ENCODE measurements around the gene FFAR2.
"Not testable (repeated sequence)": the region's sequence is repeated elsewhere in the genome, so short reads cannot be mapped to it uniquely, and the experiment has no call there.

FFAR2 gene

DNA sequence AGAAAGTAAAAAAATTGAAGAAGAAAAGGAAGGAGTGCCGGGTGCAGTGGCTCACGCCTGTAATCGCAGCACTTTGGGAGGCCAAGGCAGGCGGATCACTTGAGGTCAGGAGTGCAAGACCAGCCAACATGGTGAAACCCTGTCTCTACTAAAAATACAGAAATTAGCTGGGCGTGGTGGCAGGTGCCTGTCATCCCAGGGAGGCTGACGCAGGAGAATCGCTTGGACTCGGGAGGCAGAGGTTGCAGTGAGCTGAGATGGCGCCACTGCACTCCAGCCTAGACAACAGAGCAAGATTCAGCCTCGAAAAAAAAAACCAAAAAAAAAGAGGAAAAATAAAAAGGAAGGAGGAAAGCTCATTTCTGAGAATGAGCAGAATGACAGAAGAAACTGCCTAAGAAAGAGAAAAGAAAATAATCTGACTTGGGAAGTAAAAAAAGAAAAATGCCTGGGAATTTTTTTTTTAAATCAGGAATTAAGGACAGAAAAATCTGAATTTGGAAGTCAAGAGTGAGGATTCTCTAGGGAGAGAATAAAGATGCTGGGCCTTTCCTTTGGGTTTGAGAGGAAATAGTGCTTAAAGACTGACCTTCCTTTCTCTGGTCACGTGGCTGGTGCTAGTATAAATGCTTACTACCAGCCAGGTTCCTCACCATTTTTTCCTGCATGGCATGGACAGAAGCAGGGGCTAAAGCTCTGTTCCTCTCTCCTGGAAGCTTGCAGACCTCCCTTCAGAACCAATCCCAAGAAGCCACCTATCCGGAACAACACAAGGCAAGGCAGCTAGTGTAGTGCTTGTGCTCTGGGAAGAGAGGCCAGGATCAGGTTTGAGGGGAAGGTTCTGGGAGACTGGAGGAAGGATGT is at the start of gene FFAR2:
FFAR2 (plus strand) TSS at position 652 of the 864 bp plus-strand sequence. CDS start 1,458 bp downstream, outside the sequence.
- no peak for DNase-seq

GRCh38 chr19:35398570-35398969 is 49.5 kb upstream of the FFAR2 start:
- DNase-seq: no peak

DNA sequence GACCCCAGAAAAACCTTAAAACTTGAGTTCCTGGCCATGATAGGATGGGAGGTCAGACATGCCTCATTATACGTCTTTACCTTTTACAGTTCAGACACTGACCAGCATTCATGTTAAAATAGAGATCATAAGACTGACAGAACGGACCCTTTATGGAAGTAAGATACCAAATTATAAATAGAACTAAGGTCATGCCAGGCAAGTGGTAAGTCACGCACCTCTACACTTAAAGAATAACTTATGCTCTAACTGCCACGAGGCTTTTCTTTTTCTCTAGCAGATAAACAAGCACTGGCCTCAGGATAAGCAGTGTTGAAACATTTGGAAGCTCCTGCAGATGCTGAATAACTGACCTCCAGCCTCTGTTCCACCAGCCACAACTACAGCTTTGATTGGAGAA is 48.8 kb upstream of the FFAR2 start:
- DNase-seq: no peak

DNA sequence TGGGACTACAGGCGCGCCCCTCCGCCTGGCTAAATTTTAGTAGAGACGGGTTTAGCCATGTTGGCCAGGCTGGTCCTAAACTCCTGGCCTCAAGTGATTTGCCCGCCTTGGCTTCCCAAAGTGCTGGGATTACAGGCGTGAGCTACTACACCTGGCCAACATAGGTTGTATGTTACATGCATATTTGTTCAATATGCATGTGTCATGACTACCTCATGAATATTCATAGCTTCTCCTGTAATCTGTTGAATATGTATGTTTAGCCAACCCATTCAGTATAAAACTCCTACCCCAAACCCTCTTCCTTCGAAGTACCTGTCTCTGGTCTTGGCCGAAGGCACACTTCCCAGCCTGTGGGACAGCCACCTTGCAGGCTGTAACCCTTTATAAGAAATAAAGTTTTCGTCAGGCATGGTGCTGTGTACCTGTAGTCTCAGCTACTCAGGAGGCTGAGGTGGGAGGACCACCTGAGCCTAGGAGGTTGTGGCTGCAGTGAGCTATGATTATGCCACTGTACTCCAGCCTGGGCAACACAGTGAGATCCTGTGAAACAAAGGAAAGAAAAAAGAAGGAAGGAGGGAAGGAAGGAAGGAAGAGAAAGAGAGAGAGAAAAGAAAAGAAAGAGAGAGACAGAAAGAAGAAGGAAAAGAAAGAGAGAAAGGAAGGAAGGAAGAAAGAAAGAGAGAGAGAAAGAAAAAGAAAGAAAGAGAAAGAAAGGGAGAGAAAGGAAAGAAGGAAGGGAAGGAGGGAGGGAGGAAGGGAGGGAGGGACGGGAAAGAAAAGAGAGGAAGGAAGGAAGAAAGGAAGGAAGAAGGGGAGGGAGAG is 47.9 kb upstream of the FFAR2 start:
- DNase-seq: no peak

GRCh38 chr19:35400773-35401100 is 47.3 kb upstream of the FFAR2 start:
- no peak for DNase-seq

- DNase-seq: not testable (repeated sequence)
Measured at GRCh38 chr19:35401416-35401815, 46.6 kb upstream of the FFAR2 start.

DNA sequence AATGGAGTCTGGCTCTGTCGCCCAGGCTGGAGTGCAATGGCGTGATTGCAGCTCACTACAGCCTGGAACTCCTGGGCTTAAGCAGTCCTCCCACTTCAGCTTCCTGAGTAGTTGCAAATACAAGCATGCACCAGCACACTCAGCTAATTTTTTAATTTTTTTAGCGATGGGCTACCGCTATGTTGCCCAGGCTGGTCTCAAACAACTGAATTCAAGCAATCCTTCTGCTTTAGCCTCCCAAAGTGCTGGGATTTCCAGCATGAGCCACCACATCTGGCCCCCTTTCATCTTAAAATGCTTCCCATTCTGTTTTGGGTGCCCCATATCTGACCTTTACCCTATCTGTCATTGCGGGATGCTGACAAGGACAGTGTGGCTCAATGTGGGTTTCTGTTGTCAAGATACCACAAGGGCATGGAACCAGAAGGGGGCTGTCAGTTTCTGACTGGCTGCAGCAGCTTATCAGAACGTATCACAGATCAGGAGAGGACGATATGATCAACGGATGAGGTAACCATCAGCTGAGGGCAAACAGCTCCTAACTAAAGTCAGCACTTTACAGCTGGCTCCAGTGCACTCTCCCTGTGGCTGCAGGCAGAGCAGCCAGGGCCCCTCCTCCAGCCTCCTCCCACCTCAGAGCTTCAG is 44.8 kb upstream of the FFAR2 start:
- DNase-seq: no peak

DNA sequence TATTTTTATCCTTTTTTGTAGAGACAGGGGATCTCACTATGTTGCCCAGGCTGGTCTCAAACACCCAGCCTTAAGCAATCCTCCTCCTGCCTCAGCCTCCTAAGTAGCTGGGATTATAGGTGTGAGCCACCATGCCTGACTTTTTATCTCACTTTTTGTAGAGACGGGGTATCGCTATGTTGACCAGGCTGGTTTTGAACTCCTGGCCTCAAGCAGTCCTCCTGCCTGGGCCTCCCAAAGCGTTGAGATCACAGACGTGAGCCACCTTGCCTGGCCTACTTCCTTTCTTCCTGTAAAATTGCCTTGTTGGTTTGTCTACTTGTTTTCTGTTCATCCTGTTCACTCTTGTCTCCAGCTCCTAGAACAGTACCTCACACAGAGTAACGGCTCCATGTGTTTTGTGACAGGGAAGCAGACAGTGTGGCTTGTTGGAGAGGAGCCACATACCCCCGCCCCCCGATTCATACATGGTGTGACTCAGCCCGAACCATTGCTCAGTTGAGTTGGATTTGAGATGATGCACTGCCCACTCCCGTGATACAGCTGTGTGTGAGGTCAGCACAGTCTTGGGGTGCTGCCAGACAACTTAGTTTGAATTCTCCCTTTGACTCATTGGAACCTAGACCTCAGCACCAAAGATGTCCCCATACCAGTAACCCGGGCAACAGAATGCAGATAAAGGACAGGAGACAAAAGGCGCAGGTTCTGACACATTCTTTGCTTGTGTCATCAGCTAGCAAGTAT is 43.0 kb upstream of the FFAR2 start:
- DNase-seq: peak in 4 of 56 donors; percentile 3 to 54 (median 10)

GRCh38 chr19:35407619-35408018 is 40.4 kb upstream of the FFAR2 start:
- DNase-seq: no peak

GRCh38 chr19:35408284-35409171 is 39.5 kb upstream of the FFAR2 start:
- no peak for DNase-seq

DNA sequence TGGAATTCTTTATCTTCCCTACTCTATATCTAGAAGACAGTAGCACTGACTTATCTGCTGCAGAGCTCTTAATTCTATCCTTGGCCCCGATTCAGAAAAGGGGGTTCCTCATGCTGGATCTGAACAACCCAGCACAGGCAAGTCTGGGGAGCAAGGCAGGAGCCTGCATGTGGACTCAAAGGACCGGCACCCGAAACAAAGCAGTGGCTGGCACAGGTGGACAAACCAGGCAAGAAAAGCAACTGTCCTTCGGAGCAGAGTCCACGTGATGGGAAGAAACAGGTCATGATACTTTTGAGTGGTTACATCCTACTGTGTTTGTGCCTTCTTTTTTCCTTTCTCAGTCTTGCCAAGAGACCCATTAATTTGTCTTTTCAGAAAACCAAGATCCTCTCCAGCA is 38.9 kb upstream of the FFAR2 start:
- DNase-seq: no peak

- DNase-seq: no peak
Measured at GRCh38 chr19:35410487-35410886, 37.6 kb upstream of the FFAR2 start.

GRCh38 chr19:35414442-35414841 is 33.6 kb upstream of the FFAR2 start:
- no peak for DNase-seq

- no peak for DNase-seq
Measured at GRCh38 chr19:35416331-35416730, 31.7 kb upstream of the FFAR2 start.

GRCh38 chr19:35417278-35417677 is 30.8 kb upstream of the FFAR2 start:
- no peak for DNase-seq

- DNase-seq: no peak
Measured at GRCh38 chr19:35417713-35418534, 30.1 kb upstream of the FFAR2 start.

DNA sequence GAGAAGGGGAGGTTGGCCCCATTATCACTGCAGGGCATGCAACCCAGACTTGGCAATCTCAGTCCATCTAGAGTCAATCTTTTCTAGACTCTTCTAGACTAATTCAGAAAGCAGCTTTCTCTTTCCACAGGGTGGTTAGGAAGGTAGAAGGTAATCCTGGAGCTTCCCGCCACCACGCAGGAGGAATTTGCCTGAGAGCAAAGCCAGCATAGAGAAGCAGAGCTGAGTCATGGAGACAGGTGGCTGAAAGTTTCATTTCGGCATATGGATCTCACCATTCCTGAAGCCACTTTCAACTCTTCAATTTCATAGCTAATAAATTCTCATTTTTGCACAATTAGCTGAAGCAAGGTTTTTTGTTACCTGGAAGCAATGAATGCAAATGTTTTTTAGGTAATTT is 29.0 kb upstream of the FFAR2 start:
- DNase-seq: no peak

- no peak for DNase-seq
Measured at GRCh38 chr19:35419805-35420204, 28.3 kb upstream of the FFAR2 start.

DNA sequence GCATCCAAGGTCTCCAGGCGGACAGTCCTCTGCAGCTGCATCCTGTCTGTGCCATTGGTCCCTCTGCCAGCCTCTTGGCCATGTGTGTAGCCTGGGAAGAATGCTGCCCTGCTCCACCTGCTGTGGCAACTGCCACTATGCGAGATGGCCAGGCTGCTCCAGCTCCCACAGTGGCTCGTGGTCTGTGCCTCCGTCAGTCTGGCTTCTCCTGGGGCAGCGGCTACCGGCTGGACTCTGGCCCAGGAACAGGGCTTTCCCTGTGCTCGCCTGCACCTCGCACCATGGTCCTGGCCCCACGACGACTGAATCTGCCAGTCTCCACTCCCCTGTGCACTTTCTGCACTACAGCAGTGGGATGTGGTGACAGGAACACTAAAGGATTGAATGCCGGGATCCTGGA is 26.7 kb upstream of the FFAR2 start:
- DNase-seq: no peak
